Measurements from ENCODE around the gene DLGAP1.

DLGAP1 gene

DNA sequence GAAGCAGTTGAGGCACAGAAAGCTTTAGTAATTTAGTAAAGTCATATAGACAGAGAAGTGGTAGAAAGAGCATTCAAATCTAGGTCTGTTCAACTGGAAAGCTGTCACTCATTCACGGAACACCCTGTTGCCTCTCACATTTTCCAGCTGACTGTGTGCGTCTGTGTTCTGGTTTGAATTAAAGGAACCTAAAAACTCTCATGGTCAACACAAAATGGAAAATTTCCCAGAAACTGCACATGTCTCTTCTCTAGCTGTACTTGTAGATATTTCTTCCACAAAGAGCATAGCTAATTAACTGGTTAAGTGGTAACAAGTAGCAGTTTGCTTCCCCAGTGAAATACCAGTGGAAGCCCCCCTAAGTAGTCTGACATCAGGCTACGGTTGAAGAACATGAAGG is 614.3 kb downstream of the DLGAP1 start:
- DNase-seq = no peak
- no peak overlapping the region for H3K27ac ChIP-seq
- TF ChIP-seq, protein P1, sequence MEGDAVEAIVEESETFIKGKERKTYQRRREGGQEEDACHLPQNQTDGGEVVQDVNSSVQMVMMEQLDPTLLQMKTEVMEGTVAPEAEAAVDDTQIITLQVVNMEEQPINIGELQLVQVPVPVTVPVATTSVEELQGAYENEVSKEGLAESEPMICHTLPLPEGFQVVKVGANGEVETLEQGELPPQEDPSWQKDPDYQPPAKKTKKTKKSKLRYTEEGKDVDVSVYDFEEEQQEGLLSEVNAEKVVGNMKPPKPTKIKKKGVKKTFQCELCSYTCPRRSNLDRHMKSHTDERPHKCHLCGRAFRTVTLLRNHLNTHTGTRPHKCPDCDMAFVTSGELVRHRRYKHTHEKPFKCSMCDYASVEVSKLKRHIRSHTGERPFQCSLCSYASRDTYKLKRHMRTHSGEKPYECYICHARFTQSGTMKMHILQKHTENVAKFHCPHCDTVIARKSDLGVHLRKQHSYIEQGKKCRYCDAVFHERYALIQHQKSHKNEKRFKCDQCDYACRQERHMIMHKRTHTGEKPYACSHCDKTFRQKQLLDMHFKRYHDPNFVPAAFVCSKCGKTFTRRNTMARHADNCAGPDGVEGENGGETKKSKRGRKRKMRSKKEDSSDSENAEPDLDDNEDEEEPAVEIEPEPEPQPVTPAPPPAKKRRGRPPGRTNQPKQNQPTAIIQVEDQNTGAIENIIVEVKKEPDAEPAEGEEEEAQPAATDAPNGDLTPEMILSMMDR (IDR thresholded peaks at IDR 0.05; ENCODE audit: low read depth, low read length) = no peak
- peaks cover 14% of the 10 kb centered on the region for H3K27me3 ChIP-seq (ENCODE audit: insufficient read depth, low read depth, severe bottlenecking)
- no peaks in the 10 kb centered on the region for H3K36me3 ChIP-seq
- no peaks in the 10 kb centered on the region for H3K9me3 ChIP-seq (ENCODE audit: severe bottlenecking)
- no peak overlapping the region for H3K4me3 ChIP-seq (ENCODE audit: low read depth, low read length)

DNA sequence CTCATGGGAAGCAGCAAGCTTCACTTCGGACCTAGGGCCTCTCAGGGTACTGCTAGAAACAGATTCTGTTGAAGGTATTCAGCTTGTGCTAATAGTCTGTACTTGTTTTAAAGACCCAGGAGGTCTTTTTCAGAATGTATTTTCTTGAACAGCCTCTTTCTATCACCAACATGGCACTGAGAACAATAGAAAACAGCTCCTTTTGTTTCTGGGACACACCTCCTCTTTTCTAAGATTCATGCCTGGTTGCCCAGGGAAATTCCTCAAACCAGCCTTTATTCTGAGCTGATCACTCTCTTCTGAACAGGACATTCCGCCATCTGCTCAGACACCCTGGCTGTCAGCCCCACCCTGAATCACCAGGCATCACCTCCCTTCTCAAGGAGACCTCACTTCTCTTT is 615.5 kb downstream of the DLGAP1 start:
- TF ChIP-seq, protein P1 (IDR thresholded peaks at IDR 0.05; ENCODE audit: low read depth, low read length) = no peak
- Histone ChIP-seq H3K27ac (no peak overlapping the region), H3K9me3 (ENCODE audit: severe bottlenecking) (no peaks in the 10 kb centered on the region), H3K36me3 (no peaks in the 10 kb centered on the region), H3K4me3 (ENCODE audit: low read depth, low read length) (no peak overlapping the region), H3K27me3 (ENCODE audit: insufficient read depth, low read depth, severe bottlenecking) (peaks cover 14% of the 10 kb centered on the region)
- DNase-seq = no peak

DNA sequence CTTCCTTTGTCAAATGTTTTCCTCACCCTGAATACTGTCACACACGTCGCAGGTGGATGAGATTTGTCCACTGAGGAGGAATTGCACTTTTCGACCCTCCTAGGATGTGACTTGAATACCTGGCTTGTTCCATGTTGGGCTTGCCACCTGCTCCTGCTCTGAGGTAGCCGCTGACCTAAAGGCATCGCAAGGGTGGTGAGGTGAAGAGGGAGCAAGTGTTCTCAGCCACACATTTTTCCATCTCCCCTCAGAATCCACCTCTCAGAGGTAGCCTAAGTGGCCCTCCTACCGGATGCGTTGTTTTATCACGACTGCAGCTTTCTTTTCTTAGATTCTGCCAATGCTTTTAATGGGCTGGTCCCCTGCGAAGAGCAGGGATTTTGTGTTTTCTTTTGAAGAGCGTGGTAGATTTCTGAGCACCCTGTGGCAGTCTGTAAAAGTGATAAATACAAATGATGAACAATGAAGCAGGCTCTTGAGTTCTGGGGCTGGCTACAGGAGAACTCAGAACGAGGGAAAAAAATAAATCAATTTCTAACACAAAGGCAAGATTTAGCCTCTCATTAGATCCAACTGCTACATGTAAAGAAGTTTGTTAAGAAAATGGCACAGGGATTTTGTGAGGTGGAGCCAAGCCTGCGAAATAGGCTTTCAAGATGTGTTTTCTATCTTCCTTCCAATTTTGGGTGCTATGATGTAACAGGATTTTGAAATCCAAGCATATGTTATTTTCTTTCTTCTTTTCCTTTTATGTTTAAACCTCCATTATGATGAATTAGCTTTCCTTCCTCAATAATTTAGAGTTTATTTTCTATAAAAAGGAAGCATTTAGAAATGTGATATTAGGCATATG is 618.4 kb downstream of the DLGAP1 start:
- TF ChIP-seq, protein P1 (IDR thresholded peaks at IDR 0.05; ENCODE audit: low read depth, low read length) = no peak
- DNase-seq = no peak
- Histone ChIP-seq H3K9me3 (ENCODE audit: severe bottlenecking) (no peaks in the 10 kb centered on the region), H3K27ac (no peak overlapping the region), H3K36me3 (no peaks in the 10 kb centered on the region), H3K4me3 (ENCODE audit: low read depth, low read length) (no peak overlapping the region), H3K27me3 (ENCODE audit: insufficient read depth, low read depth, severe bottlenecking) (peaks cover 17% of the 10 kb centered on the region)

DNA sequence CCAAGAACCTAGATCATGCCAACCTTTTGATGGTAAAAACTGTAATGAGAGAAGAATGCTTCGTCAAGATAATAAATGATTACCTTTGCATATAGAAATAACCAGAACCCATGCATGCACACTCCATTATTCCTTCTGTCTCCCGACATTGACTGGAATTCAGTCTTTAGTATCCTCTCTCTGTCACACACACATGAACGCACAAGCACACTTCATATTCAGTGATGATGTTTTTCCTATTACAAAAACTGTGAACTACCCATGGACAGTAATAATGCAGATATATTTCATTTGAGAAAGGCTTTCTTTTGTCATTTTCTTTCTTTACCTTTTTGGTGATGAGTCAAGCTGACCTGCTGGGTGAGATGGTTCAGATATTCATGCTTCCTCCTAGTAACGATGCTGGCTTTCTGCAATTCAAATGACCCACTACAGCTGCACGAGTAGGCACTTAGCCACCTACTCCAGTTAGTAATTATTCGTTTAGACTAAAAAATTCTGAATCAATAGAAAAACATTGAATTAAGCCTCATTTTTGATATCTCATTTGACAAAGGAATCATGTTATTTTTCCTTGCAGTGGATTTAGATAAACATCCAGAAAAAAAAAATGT is 623.0 kb downstream of the DLGAP1 start:
- Histone ChIP-seq H3K27ac (no peak overlapping the region), H3K27me3 (ENCODE audit: insufficient read depth, low read depth, severe bottlenecking) (peaks cover 10% of the 10 kb centered on the region), H3K9me3 (ENCODE audit: severe bottlenecking) (no peaks in the 10 kb centered on the region), H3K36me3 (no peaks in the 10 kb centered on the region), H3K4me3 (ENCODE audit: low read depth, low read length) (no peak overlapping the region)
- TF ChIP-seq, protein P1 (IDR thresholded peaks at IDR 0.05; ENCODE audit: low read depth, low read length) = no peak
- no peak for DNase-seq

DNA sequence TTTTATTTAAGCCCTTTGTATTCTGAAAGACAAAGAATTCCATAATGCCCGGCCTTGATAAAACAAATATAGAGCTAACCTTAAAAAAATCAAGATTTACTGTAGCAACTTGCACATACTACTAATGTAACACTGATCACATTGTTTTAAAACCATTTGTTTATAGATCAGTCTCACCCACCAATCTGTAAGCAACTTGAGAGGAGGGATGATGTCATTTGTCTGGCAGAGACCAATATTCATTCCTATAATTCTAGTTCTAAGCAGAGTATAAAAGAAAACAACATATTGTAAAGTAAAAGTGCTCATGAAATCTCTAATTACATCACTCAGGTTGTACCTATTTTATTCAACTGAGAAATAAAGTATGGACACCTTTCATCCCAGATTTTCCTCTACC is 624.5 kb downstream of the DLGAP1 start:
- Histone ChIP-seq H3K27ac (no peak overlapping the region), H3K27me3 (ENCODE audit: insufficient read depth, low read depth, severe bottlenecking) (peaks cover 12% of the 10 kb centered on the region), H3K9me3 (ENCODE audit: severe bottlenecking) (no peaks in the 10 kb centered on the region), H3K4me3 (ENCODE audit: low read depth, low read length) (no peak overlapping the region), H3K36me3 (no peaks in the 10 kb centered on the region)
- no peak for DNase-seq
- TF ChIP-seq, protein P1 (IDR thresholded peaks at IDR 0.05; ENCODE audit: low read depth, low read length) = no peak

Measured in WERI-Rb-1 (cell line).